Measurements from ENCODE around the gene TRAFD1.
"Not testable (repeated sequence)": the region's sequence is repeated elsewhere in the genome, so short reads cannot be mapped to it uniquely, and the experiment has no call there.

Gene TRAFD1

DNA sequence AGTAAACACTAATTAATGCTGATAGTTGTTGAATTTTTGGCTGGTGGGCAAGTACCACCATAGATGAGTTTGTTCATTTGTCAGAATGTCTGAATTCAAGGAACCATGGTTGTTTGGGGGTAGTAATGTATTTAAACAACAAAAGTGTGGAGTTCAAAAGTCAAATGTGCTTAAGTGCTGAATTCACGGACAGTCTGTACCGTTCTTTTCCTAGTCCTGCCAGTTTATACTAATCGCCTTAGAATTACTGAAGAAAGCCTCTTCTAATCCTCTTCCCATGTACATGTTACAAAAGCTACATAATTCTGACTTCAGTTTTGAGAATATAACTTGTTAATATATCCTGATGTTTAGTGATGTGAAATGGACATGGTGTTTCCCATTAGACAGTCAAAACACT is 19.5 kb upstream of the TRAFD1 start:
- Histone ChIP-seq H3K27me3 (no peaks in the 10 kb centered on the region), H3K27ac (no peak overlapping the region), H3K4me1 (ENCODE audit: control insufficient read depth in 1 of 2, insufficient read depth in 1 of 2, low read depth in 1 of 2, low read length in 1 of 2) (peaks cover 16 to 18% of the 10 kb centered on the region in 2 experiments), H3K36me3 (no peaks in the 10 kb centered on the region), H3K4me3 (ENCODE audit: low read depth in 1 of 2, low read length in 1 of 2) (no peak overlapping the region), H3K9me3 (no peaks in the 10 kb centered on the region)
- TF ChIP-seq, protein P1, sequence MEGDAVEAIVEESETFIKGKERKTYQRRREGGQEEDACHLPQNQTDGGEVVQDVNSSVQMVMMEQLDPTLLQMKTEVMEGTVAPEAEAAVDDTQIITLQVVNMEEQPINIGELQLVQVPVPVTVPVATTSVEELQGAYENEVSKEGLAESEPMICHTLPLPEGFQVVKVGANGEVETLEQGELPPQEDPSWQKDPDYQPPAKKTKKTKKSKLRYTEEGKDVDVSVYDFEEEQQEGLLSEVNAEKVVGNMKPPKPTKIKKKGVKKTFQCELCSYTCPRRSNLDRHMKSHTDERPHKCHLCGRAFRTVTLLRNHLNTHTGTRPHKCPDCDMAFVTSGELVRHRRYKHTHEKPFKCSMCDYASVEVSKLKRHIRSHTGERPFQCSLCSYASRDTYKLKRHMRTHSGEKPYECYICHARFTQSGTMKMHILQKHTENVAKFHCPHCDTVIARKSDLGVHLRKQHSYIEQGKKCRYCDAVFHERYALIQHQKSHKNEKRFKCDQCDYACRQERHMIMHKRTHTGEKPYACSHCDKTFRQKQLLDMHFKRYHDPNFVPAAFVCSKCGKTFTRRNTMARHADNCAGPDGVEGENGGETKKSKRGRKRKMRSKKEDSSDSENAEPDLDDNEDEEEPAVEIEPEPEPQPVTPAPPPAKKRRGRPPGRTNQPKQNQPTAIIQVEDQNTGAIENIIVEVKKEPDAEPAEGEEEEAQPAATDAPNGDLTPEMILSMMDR (IDR thresholded peaks at IDR 0.05) = no peak

- Histone ChIP-seq H3K9me3 (no peaks in the 10 kb centered on the region), H3K36me3 (no peaks in the 10 kb centered on the region), H3K4me3 (ENCODE audit: low read depth in 1 of 2, low read length in 1 of 2) (peak overlapping the region; percentile 90 to 99), H3K4me1 (ENCODE audit: control insufficient read depth in 1 of 2, insufficient read depth in 1 of 2, low read depth in 1 of 2, low read length in 1 of 2) (peaks cover 27 to 30% of the 10 kb centered on the region in 2 experiments), H3K27me3 (no peaks in the 10 kb centered on the region), H3K27ac (peak overlapping the region; percentile 90)
- TF ChIP-seq, protein P1 (IDR thresholded peaks at IDR 0.05) = no peak
These were observed 17.8 kb upstream of the TRAFD1 start for GRCh38 chr12:112107306-112108201.

DNA sequence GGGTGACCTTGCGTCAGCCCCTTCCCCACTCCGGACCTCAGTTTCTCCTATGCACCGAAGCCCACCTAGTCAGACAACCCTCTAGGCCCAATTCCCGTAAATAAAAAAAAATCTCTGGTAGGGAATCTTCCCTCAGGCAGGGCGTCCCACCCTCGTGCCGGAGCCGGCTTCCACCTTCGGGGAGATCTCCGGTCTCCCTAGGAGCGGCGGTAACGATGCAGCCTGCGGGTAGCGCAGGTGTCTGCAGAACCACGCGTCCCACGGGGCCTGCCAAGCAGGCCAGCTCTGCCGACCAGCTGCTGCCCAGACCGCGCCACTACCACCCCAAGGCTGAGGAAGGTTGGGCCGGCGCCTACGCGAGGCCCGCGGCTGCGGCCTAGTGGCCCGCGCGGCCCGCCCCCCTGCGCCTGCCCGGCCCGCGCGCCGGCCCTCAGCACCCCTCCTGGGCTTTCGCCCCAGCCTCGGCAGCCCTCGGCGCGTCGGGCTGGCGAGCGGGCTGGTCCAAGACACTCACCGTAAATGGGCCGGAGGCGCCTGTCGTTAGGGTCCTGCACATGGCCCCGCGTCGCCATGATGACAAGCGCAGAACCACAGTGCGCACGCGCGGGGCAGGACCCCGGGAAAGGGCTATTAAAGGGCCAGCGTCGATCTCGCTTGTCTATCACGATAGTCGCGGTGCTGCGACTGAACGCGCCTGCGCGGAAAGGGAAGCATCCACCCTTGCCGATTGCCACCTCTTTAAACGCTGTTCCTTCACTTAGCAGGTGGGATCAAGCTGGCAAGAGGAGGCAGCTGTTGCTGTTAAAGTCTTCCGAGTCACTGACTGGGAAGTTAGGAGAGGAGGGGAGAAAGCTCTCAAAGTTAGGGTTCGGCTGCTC is 16.9 kb upstream of the TRAFD1 start, which contains the start of gene NAA25:
Gene NAA25 (minus strand): TSS at position 582 of the 878 bp plus-strand sequence. CDS start 10 bp downstream, at position 572.
- Histone ChIP-seq H3K9me3 (no peaks in the 10 kb centered on the region), H3K4me1 (ENCODE audit: control insufficient read depth in 1 of 2, insufficient read depth in 1 of 2, low read depth in 1 of 2, low read length in 1 of 2) (peaks cover 36 to 39% of the 10 kb centered on the region in 2 experiments), H3K27ac (peak within 1 kb of the TSS; percentile 90), H3K27me3 (no peaks in the 10 kb centered on the region), H3K36me3 (no peaks in the 10 kb centered on the region), H3K4me3 (ENCODE audit: low read depth in 1 of 2, low read length in 1 of 2) (peak within 1 kb of the TSS; percentile 90 to 99)
- TF ChIP-seq, protein P1 (IDR thresholded peaks at IDR 0.05) = peak; percentile 10

GRCh38 chr12:112110787-112111662 is 14.3 kb upstream of the TRAFD1 start:
- H3K4me1 ChIP-seq (ENCODE audit: control insufficient read depth in 1 of 2, insufficient read depth in 1 of 2, low read depth in 1 of 2, low read length in 1 of 2) = peaks cover 48 to 57% of the 10 kb centered on the region in 2 experiments
- H3K4me3 ChIP-seq (ENCODE audit: low read depth in 1 of 2, low read length in 1 of 2); H3K36me3 ChIP-seq; H3K27me3 ChIP-seq; H3K27ac ChIP-seq; H3K9me3 ChIP-seq: not testable (repeated sequence)

DNA sequence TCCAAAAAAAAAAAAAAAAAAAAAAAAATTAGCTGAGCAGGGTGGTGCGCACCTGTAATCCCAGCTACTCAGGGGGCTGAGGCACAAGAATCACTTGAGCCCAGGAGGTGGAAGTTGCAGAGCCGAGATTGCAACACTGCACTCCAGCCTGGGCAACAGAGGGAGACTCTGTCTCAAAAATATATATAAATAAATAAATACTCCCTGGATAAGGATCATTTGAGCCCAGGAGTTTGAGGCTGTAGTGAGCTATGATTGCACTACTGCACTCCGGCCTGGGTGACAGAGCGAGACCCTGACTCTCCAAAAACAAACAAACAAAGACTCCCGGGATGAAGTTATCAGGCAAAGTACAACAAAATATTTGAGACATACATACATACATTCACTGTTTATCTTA is 13.4 kb upstream of the TRAFD1 start:
- H3K4me1 ChIP-seq (ENCODE audit: control insufficient read depth in 1 of 2, insufficient read depth in 1 of 2, low read depth in 1 of 2, low read length in 1 of 2) = peaks cover 57 to 66% of the 10 kb centered on the region in 2 experiments
- H3K27ac ChIP-seq = peak overlapping the region; percentile 68
- no peaks in the 10 kb centered on the region for H3K36me3 ChIP-seq
- no peaks in the 10 kb centered on the region for H3K27me3 ChIP-seq
- H3K4me3 ChIP-seq (ENCODE audit: low read depth in 1 of 2, low read length in 1 of 2) = no peak overlapping the region
- H3K9me3 ChIP-seq = no peaks in the 10 kb centered on the region
- TF ChIP-seq, protein P1 (IDR thresholded peaks at IDR 0.05) = no peak

Data from neutrophil (primary cell).